Activated CD4-positive, alpha-beta T cell treated with anti-CD3 and anti-CD28 coated beads for 1 hour (primary cell): ENCODE data around the gene SLCO6A1.

Experiments used
- DNase-seq: peaks from one replicate; pipeline ENCODE4 v3.0.0-alpha.2; 2020

The SLCO6A1 gene

GRCh38 chr5:102451082-102451481, 47.7 kb downstream of the SLCO6A1 start:
- DNase-seq, result no peak

DNA sequence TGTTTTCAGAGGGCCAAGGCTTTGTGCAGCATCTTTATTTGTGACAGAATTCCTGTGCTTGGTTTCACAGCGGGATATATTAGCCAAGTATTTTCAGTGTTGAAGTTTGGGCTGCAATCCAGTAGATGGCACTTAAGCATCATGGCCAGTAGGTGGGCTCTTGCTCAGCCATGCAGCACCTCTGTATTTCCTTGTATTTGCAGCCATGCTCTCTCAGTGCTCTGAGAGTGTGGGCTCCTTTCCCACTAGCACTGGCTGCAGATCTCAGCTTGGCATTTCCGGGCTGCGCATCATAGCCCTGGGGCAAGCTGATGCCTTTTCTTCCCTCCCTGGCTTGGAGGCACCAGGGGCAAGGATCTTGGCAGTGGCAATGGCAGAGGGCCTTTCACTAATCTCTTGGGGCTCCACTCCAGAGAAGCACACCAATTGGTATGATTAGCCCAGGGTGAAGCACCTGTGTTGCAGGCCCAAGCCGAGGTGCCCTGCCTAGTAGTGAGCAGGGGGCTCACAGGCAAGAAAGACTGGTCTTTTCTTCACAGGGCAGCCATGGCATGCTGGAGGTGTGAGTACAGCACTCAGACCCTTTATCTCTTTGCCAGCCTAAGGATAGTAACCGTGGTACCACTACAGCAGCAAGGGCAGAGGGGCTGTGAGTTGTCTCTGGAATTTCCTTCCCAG, 48.3 kb downstream of the SLCO6A1 start:
- DNase-seq, result no peak

DNA sequence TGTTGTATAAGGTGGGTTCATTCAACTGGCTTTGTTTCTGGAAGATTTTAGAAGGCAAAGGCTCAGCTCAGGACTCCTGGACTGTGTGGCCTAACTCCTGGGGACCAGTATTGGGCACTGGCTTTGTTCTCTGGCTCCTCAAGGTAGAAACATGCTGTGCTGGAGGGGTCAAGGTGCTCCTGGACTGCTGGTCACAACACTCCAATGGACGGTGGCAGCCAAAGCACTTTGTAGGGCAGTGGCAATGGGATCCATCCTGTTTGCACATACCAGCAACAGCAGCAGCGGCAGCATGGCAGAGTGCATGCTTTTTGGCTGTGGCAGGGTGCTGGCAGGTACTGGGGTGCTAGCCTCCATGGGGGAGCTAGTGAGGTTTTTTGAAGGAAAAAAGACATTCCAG, 65.3 kb downstream of the SLCO6A1 start:
- DNase-seq, result no peak

DNA sequence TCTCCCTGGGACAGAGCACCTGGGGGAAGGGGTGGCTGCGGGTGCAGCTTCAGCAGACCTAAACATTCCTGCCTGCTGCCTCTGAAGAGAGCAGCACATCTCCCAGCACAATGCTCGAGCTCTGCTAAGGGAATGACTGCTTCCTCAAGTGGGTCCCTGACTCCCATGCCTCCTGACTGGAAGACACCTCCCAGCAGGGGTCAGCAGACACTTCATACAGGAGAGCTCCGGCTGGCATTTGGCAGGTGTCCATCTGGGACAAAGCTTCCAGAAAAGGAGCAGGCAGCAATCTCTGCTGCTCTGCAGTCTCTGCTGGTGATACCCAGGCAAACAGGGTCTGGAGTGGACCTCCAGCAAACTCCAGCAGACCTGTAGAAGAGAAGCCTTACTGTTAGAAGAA, 77.2 kb downstream of the SLCO6A1 start:
- no peak for DNase-seq

DNA sequence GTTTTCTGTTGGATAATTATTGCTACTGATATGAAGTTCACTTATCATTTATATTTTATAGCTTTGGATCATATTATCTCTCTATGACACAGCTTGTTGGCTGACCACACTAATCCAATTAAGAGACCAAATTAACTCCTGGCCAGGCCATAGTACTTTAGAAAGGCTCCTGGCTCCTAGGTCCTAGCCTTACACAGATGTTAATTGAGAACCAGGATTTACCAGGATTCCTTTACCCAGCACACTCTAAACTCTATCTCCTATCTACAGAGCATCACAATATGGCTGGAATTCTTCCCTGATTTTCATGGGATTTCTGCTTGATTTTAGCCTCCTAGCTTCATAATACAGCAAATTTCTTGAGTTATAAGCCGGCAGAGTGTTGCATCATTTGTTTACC, 80.3 kb downstream of the SLCO6A1 start:
- no peak for DNase-seq

DNA sequence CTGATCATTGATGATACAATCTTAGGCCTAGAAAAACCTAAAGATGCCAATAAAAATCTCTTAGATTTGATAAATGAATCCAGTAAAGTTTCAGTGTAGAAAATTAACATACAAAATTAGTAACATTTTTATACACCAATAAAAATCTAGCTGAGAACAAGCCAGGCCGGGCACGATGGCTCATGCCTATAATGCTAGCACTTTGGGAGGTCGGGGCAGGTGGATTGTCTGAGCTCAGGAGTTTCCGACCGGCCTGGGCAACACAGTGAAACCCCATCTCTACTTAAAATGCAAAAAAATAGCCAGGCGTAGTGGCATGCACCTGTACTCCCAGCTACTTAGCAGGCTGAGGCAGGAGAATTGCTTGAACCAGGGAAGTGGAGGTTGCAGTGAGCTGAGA, 84.4 kb downstream of the SLCO6A1 start:
- DNase-seq, result no peak

- DNase-seq, result no peak
These were observed 110.6 kb downstream of the SLCO6A1 start for GRCh38 chr5:102388235-102388634.

- DNase-seq, result no peak
These were observed 113.4 kb downstream of the SLCO6A1 start for GRCh38 chr5:102385365-102385764.

- no peak for DNase-seq
These were observed 118.6 kb downstream of the SLCO6A1 start for GRCh38 chr5:102380174-102380573.

GRCh38 chr5:102375876-102376275, 122.9 kb downstream of the SLCO6A1 start:
- no peak for DNase-seq

GRCh38 chr5:102375272-102375671, 123.5 kb downstream of the SLCO6A1 start:
- no peak for DNase-seq

DNA sequence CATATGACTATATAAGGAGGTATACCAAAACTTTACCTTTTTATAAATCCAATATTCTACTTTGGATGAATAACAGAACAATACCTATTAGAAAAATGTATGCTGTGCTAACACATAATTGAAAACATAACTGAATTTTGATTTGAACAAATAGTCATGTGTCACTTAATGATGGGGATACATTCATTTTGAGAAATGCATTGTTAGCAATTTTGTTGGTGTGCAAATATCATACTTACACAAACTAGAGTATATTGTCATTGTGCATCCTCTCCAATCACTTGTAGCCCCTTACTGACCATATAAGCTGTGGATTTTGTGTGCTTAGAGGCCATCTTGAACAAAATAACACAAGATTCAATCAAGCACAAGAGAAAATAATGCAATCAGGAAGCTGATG, 130.4 kb downstream of the SLCO6A1 start:
- DNase-seq, result no peak

DNA sequence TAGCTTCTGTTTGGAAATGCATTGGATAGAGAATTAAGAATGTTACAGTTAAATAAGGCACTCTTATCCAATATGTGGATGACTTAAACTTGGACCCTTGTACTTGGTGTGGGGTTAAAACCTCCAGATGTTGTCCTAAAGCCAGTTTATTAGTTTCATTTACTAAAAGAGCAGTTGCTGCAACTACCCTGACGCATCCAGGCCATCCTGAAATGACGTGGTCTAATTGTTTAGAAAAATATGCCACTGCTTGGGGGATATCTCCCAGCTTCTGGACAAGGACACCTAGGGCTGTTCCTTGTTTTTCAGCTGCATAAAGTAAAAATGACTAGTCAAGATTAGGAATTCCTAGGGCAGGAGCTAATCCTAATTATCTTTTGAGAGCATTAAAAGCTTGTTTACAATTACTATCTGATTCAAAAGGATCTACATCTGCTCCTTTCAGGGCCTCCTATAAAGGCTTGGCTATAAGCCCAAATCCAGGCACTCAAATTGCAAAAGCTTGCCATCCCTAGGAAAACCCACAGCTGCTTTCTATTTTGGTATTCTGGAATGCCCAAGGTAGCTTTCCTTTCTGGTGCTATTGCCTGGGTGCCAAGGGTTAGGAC, 157.0 kb downstream of the SLCO6A1 start:
- DNase-seq, result no peak

DNA sequence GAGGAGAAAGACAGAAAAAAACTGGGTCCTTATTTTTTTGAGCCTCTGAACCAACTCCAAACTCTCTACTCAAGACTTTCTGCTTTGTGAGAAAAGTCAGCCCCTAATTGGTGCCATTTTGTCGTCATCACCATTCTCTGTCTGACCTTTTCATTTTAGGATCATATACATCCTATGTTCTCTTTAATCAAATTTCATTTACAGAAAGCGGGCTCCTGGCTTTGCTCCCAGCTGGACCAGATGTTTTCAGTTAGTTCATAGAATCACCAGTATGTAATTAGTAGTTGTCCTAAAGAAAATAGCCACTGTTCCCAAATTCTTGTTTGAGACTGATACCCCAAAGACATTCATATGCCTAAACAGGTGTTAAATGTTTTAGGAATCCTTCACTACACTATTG, 174.1 kb downstream of the SLCO6A1 start:
- no peak for DNase-seq
